NCI-H526 treated with DMSO at 0.1 percent for 48 hours (cell line): ENCODE results near the gene PCLAF.
"Not testable (repeated sequence)": the region's sequence is repeated elsewhere in the genome, so short reads cannot be mapped to it uniquely, and the experiment has no call there.

Experiments
- DNase-seq: peaks from one replicate; lab custom pipeline; 2025; lab: John Stamatoyannopoulos, UW

Gene PCLAF, protein sequence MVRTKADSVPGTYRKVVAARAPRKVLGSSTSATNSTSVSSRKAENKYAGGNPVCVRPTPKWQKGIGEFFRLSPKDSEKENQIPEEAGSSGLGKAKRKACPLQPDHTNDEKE

DNA sequence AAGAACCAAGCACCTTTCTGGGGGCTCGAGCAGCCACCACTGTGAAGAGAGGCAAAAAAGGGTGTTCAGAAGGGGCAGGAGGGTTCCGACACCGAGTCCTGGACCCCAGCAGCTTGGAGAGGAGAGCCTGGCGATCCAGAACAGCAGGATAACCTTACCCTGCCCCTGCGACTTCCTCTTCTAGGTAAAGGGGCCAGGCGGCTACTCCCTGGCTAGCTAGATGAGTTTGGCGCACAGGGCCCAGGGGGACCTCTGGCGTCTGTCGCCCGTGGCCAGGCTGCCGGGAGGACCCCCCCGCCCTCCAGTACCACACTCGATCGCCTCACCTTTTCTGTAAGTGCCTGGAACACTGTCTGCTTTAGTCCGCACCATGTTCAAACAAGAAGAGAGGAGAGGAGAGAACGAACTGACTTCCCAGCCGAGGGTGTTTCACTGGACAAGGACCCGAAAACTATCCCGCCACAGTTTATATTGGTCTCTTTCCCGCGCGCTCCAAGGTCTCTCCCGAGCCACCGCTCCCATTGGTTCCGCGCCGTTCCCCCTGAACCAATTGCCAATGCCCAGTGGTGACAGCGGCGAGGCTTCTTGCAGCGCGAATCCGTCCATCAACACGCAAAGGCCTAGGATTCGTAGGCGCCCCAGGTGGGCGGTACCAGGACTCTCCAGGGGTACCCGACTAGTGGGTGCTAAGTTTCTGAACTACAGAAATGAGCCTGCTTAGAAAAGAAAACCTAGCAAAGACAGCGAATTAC, at the start of gene PCLAF:
TSS of gene PCLAF (minus strand) at position 442 of the 752 bp plus-strand sequence. CDS start at position 372, 70 bp downstream.
- peak; percentile 92 for DNase-seq

DNA sequence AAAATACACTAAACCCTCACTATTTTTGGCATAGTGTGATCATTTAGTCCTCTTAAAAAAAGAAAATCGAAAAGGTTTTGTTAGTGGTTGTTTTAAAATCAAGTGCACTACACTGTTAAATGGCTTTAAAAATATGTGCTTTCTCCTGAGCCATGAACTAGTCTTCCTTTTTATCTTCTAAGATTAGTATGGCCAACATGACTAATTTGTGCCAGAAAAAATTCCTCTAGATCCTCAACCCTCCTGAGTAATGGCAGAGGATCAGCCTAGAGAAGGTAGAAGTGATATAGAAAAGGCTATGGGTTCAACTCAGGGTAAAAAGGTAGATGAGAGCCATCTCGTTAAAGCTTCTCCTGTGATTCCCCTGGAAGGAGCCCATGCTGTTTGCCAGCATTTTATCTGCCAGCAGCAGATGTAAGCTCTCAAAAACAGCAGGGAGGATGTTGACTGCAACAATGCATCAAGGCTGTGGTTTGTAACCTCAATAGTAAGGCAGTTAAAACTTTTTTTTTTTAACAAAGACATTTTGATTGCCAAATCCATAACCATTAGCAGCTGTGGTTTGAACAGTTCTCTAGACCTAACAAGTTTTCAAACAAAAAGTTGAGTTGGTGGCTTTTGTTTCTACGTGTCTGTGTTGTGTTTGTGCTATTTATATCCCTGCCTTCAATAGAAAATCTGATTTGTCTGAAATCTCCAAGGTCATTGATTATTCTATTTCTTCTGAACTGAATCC, 48.9 kb upstream of the PCLAF start:
- DNase-seq = no peak

DNA sequence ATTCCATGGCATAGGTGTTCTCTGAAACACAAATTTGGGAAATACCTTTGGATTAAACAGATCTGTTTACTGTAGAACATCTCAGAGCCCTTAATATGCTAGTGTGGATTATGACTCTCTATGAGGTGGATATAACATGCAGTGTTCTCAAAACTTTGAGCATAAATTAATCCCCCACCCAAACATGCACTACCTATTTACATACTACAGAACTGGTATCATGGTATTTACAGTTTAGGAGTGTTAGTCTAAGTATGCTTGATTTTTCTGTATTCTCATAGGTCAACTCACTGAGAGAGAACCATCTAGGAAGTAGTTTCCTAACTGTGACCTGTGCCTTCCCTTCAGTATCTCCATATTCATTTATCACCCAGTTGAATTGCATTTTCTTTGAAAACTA, 48.2 kb upstream of the PCLAF start:
- no peak for DNase-seq

DNA sequence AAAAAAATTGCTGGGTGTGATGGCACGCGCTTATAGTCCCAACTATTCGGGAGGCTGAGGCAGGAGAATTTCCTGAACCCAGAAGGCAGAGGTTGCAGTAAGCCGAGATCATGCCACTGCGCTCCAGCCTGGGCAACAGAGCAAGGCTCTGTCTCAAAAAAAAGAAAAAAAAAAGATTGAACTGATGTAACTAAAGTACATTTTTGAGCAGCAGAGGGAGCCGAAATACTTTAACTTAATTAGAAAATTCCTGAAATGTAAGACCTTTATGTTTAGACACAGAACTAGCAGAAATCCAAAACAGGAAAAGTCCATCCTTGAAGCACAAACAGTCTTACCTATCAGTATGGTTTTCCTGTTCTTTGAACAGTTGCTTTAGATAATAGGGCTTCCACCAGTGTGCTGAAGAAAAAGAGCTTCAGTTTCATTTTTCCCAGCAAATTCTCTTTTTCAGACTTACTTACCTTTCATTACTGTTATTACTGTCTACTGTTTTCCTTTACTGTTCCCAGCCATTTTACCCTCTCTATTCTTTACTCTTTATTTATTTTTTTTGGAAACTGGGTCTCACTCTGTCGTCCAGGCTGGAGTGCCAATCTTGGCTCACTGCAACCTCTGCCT, 45.7 kb upstream of the PCLAF start:
- DNase-seq = no peak

DNA sequence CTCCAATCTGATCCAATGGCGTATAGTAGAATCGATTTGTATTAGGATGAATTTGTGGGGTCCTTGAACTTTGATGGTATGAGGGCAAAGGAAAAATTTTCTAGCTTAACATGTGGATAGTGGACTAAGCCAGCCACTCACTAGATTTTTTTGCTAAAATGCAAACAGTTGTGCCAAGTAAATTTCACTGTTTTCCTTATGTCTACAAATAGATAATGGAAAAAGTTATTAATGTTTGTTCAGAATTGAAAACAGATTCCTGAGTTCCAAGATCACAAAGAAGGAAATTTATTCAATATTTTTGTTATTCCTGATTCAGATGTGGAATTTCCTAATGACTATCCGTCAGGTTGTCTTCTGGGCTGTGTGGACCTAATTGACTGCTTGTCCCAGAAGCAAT, 44.0 kb upstream of the PCLAF start:
- no peak for DNase-seq

DNA sequence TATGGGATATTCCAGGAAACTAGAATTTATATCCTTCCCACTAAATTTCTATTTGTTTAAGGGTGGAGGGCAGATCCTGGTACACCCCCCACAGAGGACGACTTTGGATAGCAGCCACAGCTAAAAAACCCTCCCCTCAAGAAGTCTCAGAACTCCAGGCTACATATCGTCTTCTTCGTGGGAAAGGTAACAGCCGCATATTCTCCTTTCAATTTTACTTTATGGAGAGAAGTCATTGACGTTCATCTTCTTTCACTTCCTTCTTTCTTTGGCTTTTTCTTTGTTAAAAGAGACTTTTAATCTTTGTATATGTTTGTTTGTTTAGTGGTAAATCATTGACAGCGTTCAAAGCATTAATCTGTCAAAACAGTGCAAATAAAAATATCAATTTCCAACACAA, 42.7 kb upstream of the PCLAF start:
- DNase-seq = no peak

DNA sequence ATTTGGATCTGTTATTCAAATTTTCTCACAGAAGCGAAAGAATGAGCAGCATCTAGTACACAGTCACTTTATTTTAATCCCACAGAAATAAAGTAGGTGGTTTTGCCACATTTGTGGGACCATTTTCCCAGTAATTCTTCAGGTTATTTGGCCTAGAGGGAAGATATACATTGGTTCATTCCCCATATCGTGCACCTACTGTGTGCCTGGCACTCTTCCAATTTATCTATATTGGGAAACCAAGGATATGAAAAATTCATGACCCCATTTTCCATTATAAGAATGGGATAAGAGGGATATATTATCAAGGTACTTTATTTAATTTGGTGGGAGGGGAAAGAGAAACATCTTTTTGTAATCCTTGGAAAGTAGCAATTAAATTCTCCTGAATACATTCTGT, 41.5 kb upstream of the PCLAF start:
- no peak for DNase-seq

DNA sequence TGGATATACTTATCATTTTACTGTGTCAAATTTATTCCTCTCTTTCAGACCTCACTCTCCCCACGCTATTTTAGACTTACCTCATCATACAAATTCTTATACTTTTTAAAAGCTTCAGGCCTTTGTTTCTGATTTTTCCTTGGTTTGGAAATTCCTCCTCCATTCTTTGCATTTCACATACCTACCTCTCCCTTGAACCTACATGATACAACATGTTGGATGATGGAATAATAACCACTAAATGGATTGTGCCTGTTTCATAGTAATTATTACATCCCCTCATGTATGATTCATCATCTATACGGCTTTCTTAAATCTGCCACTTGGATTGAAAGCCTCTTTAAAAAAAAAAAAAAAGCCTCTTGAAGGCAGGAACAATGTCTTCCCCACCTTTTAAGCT, 31.0 kb upstream of the PCLAF start:
- no peak for DNase-seq

DNA sequence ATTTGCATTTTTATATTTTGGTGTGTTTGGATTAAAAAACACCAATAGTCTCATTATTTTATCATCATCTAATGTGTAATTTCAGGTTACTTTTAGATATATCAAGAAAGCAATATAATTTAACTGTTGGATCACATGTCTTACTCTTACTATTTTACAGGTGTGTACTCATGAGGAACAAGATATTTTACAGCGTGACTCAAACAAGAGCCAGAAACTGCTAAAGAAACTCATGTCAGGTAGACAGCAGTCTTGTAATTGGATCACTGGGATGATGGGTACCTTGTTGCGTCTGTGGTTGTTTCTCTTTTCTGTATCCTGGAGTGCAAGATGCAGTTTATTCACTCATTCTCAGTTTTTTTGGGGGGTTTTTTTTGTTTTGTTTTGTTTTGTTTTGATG, 19.3 kb upstream of the PCLAF start:
- no peak for DNase-seq

DNA sequence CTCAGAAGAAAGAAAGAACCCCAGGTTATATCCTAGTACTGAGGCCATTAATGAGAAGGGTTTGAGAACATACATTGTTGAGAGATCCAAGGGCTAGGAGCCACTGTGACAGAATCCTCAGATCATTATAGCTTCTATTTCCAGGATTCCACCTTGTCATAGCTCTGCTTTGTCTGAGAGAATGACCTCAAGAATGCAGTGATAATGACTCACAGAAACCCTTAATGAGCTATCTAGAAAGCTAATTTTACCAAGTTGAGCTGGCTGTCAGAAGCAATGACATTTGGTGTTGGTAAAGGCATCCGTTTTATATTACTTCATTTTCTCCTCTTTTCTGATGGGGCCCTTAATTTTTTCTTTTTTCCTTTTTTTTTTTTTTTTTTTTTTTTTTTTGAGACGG, 17.3 kb upstream of the PCLAF start:
- no peak for DNase-seq

DNA sequence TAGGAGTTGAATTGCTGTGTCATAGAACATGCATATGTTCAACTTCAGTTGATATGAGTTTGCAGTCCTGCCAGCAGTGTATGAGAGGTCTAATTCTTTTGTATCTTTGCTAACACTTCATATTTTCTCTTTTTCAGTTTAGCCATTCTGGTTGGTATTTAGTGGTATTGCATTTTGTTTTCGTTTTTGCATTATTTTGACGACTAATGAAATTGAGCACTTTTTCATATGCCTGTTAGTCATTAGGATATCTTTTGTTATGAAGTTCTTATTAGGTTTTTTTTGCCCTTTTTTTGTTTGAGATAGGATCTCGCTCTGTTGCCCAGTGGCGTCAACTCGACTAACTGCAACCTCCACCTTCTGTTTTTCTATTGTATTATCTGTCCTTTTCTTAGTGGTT, 15.5 kb upstream of the PCLAF start:
- no peak for DNase-seq

DNA sequence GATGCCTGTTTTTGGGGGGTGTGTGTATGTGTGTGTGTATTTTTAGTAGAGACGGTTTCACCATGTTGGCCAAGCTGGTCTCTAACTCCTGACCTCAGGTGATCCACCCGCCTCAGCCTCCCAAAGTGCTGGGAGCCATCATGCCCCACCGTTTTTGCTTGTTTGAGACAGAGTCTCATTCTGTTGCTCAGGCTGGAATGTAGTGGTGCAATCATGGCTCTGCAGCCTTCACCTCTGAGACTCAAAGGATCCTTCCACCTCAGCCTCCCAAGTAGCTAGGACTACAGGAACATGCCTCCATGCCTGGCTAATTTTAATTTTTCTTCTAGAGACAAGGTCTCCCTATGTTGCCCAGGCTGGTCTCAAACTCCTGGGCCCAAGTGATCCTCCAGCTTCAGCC, 11.2 kb upstream of the PCLAF start:
- not testable (repeated sequence) for DNase-seq

DNA sequence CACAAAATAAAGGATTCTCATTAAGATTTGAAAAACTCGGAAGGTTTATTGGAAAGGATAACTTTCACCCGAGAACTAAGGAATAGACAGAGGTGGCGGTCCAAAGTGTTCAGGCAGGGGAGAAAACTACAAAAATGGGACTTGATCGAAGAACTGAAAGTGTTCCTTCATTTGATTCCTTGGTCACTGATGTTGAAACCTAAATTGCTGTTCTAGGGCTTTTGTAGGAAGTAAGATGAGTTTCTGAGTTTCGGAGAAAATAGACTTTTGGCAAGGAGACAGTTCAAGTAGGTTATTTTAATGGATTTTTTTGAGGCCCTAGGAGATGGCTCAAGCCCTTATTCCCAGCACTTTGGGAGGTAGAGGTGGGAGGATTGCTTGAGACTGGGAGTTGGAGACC, 7.8 kb upstream of the PCLAF start:
- no peak for DNase-seq

DNA sequence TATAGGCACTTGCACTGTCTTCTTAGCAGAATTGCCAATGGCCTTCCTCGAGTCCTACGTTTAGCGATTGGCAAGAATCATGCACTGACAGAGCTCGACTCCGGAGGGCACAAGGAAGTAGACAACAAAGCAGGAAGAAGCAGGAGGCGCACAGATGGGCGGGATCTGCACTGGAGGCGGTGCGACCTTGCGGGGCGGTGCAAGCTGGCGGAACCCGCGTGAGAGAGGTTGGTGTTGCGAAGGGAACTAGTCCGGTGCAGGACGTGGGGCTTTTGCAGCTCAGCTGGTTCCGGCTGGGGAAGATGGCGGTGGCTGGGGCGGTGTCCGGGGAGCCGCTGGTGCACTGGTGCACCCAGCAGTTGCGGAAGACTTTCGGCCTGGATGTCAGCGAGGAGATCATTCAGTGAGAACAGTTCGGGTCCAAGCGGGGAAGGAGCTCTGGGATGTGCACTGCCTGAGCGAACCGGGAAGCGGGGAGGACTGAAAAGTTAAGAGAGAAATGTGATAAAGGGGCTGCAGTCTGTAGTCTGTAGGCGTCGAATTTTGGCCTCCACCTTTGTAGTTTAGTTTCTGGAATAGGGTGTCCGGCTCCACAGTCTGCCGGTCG, 6.4 kb upstream of the PCLAF start, which contains the start of gene TRIP4:
TSS of gene TRIP4 (plus strand) at position 275 of the 607 bp plus-strand sequence. CDS start at position 303, 28 bp downstream.
- peak; percentile 92 for DNase-seq

DNA sequence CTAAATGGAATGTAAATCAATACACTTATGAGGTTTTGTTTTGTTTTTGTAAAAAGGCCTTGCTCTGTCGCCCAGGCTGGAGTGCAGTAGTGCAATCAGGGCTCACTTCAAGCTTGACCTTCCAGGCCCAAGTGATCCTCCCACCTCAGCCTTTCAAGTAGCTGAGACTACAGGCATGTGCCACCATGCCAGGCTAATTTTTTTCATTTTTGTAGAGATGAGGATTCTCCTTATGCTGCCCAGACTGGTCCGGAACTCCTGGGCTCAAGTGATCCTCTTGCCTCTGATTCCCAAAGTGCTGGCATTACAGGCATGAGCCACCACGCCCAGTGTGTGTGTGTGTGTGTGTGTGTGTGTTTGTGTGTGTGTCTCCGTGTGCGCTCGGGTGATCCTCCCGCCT, 5.0 kb upstream of the PCLAF start:
- no peak for DNase-seq

DNA sequence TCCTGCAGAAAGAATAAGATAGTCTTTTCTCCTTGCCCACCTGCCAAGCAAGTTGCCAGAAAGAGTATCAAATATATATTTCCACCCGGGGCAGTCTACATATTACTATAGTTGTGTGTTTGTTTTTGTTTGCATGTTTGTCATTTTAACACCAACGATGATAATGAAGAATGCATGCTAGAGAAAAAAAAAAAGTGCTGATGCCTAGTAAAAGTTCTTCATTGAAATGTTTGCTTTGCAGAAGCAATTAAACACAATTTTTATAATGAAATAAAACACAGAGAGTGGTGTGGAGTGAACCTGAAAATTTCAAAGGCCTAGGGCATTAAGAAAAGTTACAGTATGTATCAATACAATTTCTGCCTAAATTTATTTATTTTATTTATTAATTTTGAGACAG, 2.5 kb upstream of the PCLAF start:
- no peak for DNase-seq

DNA sequence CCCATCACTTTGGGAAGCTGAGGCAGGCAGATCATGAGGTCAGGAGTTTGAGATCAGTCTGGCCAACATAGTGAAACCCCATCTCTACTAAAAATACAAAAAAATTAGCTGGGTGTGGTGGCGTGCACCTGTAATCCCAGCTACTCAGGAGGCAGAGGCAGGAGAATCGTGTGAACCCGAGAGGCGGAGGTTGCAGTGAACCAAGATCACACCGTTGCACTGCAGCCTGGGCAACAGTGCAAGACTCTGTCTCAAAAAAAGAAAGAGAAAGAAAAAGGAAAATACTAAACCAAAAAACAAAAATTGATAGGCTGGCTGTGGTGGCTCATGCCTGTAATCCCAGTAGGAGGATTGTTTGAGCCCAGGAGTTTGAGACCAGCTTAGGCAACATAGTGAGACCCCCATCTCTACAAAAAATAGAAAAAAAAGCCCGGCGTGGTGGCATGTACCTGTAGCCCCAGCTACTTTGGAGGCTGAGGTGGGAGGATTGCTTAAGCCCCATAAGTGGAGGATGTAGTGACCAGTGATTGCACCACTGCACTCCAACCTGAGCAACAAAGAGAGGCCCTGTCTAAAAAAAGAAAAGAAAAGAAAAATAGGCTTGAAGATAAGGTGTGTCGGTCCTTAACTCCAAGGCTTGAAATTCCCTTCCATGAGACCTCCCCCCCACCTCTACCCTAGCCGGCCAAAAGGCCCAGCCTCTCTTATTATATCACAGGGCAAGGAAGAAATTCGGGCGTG, 941 bp downstream of the PCLAF start:
- not testable (repeated sequence) for DNase-seq

DNA sequence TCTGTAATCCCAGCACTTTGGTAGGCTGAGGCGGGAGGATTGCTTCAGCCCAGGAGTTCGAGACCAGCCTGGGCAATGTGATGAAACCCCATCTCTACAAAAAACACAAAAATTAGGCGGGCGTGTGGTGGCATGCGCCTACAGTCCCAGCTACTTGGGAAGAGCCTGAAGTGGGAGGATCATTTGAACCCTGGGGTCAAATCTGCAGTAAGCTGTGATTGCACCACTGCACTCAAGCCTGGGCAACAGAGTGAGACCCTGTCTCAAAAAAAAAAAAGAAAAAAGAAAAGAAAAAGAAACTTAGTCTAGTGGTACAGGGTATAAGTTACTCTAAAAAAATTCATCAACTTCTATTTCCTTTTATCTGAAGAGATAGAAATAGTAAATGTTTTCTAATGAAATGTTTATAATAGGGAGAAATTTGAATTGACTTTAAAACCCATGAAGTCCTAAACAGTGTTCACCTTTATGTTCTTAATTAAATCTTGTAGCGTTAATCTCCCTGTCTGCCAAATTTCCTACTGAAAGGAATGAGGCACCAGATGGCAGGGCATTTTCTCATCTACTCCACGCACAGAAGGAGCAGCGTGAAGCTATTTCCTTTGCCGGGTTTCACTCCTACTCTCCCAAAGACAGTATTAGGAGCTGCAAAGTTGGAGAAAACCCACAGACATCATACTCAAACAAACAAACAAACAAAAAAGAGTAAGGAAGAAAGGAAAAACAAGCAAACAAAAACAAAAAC, 1.9 kb downstream of the PCLAF start:
- no peak for DNase-seq

DNA sequence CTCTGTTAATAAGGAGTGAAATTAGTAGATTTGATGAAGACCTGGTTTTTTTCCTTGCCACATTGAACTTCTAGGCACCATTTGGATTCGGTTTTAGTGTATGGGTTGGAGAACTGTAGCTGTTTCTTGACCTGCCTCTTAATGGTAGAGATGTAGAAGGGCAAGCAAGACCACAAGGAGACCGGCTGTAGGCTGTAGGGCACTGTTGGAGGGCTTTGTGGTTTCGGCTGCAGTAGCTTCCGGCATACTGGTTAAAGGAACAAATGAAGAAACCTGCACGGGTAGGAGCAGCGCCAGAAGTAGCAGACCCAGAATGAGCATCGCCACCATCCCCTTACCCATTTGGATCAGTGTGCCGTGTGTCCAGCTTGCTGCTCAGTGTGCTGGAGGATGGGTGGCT, 7.9 kb downstream of the PCLAF start:
- no peak for DNase-seq

DNA sequence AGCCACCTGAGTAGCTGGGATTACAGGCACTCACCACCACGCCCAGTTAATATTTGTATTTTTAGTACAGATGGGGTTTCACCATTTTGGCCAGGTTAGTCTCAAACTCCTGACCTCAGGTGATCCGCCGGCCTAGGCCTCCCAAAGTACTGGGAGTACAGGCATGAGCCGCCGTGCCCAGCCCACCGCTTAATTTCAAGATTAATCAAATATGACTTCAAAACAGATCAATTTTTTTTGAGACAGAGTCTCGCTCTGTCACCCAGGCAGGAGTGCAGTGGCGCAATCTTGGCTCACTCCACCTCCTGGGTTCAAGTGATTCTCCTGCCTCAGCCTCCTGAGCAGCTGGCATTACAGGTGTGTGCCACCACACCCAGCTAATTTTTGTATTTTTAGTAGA, 9.9 kb downstream of the PCLAF start:
- DNase-seq = not testable (repeated sequence)

DNA sequence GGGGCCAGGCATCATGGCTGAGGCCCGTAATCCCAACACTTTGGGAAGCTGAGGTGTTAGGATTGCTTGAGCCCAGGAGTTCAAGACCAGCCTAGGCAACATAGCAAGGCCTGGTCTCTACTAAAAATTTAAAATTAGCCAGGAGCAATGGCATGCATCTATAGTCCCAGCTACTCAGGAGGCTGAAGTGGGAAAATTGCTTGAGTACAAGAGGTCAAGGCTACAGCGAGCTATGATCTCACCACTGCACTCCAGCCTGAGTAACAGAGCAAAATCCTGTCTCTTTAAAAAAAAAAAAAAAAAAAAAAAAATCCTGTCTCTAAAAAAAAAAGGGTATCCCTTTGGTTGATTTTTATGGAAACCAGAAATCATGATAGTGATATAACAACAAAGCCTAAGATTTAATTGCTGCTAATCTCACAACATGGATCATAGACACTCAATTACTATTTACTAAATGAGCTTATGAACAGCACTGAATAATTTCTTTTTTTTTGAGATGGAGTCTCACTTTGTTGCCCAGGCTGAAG, 12.1 kb downstream of the PCLAF start:
- no peak for DNase-seq
